Stimulated activated naive CD8-positive, alpha-beta T cell treated with anti-CD3 and anti-CD28 coated beads, Interleukin-15, Interleukin-2, amounts not matched to agents 100 U/mL and 50 U/mL, for 24 hours (primary cell): ENCODE measurements around the gene SMIM17.

Experiments
- ATAC-seq: fragments of 150-1000 bp; cut with Tn5 transposase; one replicate; pipeline ENCODE4 v1.10.0; 2021
- DNase-seq: peaks from one replicate; pipeline ENCODE4 v3.0.0; 2021

Gene SMIM17

GRCh38 chr19:56642711-56643459 is at the start of gene SMIM17:
TSS of gene SMIM17 (plus strand) at chr19:56643159. CDS start at chr19:56645668, 2,509 bp downstream.
- no peak for ATAC-seq
- DNase-seq, result no peak

- ATAC-seq (no peak), DNase-seq (no peak)
These were observed 48.5 kb upstream of the SMIM17 start for GRCh38 chr19:56594446-56594782.

GRCh38 chr19:56594783-56595547 is 48.0 kb upstream of the SMIM17 start, which contains the start of gene ZNF71:
TSS of gene ZNF71 (plus strand) at chr19:56595302. CDS start at chr19:56601559, 6,257 bp downstream.
- ATAC-seq, result peak; percentile 94

GRCh38 chr19:56595548-56595899 is 47.4 kb upstream of the SMIM17 start:
- peak; percentile 34 for ATAC-seq
- DNase-seq, result no peak

More at GRCh38 chr19:56594783-56595547, 48.0 kb upstream of the SMIM17 start, which contains the start of gene ZNF71:
- DNase-seq, result peak; percentile 91

- no peak for ATAC-seq
These were observed 46.3 kb upstream of the SMIM17 start for GRCh38 chr19:56596676-56597075.

GRCh38 chr19:56597696-56598095 is 45.3 kb upstream of the SMIM17 start:
- ATAC-seq (no peak), DNase-seq (no peak)

More at GRCh38 chr19:56596676-56597075, 46.3 kb upstream of the SMIM17 start:
- no peak for DNase-seq

- no peak for DNase-seq
- no peak for ATAC-seq
These were observed 41.6 kb upstream of the SMIM17 start for GRCh38 chr19:56601375-56601774.

GRCh38 chr19:56603829-56604228 is 39.1 kb upstream of the SMIM17 start:
- no peak for DNase-seq
- ATAC-seq, result no peak

- ATAC-seq, result no peak
These were observed 34.5 kb upstream of the SMIM17 start for GRCh38 chr19:56608274-56608964.

GRCh38 chr19:56611288-56611687 is 31.7 kb upstream of the SMIM17 start:
- DNase-seq (no peak), ATAC-seq (no peak)

More at GRCh38 chr19:56608274-56608964, 34.5 kb upstream of the SMIM17 start:
- DNase-seq, result no peak

- DNase-seq (no peak), ATAC-seq (no peak)
These were observed 30.2 kb upstream of the SMIM17 start for GRCh38 chr19:56612737-56613136.

GRCh38 chr19:56613639-56614038 is 29.3 kb upstream of the SMIM17 start:
- DNase-seq (no peak), ATAC-seq (no peak)

GRCh38 chr19:56617531-56617930 is 25.4 kb upstream of the SMIM17 start:
- ATAC-seq, result no peak
- DNase-seq, result no peak

GRCh38 chr19:56619121-56619520 is 23.8 kb upstream of the SMIM17 start:
- DNase-seq, result no peak
- no peak for ATAC-seq

- DNase-seq (no peak), ATAC-seq (no peak)
These were observed 20.6 kb upstream of the SMIM17 start for GRCh38 chr19:56622374-56622773.

GRCh38 chr19:56623006-56623405 is 20.0 kb upstream of the SMIM17 start:
- ATAC-seq, result no peak
- DNase-seq, result no peak

- DNase-seq, result no peak
- ATAC-seq, result no peak
These were observed 17.3 kb upstream of the SMIM17 start for GRCh38 chr19:56625708-56626107.

GRCh38 chr19:56633021-56633420 is 9.9 kb upstream of the SMIM17 start:
- DNase-seq (no peak), ATAC-seq (no peak)

- peak; percentile 59 for DNase-seq
These were observed 4.9 kb upstream of the SMIM17 start for GRCh38 chr19:56637976-56638555.

GRCh38 chr19:56639217-56639616 is 3.7 kb upstream of the SMIM17 start:
- DNase-seq (no peak), ATAC-seq (no peak)

More at GRCh38 chr19:56637976-56638555, 4.9 kb upstream of the SMIM17 start:
- peak; percentile 28 for ATAC-seq

- DNase-seq (no peak), ATAC-seq (no peak)
These were observed 549 bp downstream of the SMIM17 start for GRCh38 chr19:56643460-56643955.

GRCh38 chr19:56654151-56654550 is 11.2 kb downstream of the SMIM17 start:
- DNase-seq (no peak), ATAC-seq (no peak)
